KG1 (cell line): ENCODE data around the gene ANO6.
"Not testable (repeated sequence)": the region's sequence is repeated elsewhere in the genome, so short reads cannot be mapped to it uniquely, and the experiment has no call there.

Experiments used
- DNase-seq: peaks from one replicate; lab custom pipeline; 2025; lab: John Stamatoyannopoulos, UW

Gene ANO6

DNA sequence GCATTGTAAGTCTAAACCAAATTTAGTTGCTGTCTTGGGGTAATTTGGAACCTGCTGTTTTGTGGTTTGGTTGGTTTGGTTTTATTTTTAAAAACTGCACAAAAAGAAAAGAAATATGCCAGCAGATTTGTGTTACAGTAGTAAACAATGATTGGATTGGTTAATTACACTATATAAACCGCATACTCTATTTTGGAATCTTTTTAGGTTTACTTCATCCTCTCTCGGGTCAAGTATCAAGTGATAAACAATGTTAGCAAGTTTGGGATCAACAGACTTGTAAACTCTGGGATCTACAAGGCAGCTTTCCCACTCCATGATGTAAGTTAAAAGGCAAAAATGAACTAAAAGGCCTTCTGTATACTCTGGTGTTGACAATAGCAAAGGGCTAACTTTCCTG, 132.4 kb downstream of the ANO6 start:
- no peak for DNase-seq

DNA sequence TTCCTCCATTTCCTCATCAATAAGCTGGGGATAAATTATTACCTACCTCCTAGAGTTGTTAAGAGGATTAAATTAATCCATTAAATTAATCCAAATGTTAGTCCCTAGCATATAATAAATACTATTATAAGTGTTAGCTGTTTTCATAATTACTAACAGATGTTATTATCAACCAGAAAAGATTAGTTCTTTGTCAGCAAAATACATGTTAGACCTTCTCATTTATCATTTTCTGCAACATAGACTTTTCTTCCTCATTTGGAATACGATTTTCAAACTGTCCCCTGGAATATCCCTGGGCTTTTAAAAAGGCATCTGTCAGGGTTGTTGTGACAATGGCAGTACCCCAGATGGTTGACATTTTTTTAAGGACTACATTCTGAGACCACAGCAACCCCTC, 133.1 kb downstream of the ANO6 start:
- DNase-seq, result no peak

DNA sequence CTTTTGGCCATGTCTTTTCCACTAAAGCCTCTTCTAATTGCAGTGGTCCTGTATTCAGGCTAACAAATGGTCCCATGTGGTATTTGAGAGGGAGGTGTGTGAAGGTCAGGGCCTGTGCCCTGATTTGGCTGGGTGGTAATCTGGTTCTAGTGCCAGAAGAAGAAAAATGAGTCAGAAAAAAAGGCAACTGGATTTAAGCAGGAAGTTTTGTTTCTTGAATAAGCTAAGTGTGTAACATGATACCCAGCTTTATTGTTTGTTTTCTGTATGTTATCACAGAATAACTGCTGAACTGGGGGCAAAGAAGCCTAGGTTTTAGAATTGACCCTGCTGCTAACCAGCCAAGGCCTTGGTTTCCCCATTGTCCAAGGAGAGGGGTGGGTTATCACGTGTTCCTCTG, 134.0 kb downstream of the ANO6 start:
- no peak for DNase-seq

DNA sequence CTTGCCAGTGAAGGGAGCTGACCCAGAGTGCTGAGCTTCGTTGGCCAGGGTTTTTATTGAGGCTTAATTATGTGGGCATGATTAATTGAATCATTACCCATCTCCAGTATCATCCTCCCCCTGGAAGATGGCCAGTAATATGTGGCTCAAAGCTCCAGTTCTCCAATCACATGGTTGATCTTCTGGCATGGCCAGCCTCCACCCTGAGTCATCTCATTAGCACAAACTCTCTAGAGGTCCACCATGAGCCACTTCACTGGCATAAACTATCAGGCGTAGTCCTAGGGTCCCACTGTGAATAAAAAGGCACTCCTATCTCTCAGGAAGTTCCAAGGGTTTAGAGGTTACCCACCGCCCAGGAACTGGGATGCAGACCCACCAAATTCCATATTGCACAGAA, 135.0 kb downstream of the ANO6 start:
- no peak for DNase-seq

DNA sequence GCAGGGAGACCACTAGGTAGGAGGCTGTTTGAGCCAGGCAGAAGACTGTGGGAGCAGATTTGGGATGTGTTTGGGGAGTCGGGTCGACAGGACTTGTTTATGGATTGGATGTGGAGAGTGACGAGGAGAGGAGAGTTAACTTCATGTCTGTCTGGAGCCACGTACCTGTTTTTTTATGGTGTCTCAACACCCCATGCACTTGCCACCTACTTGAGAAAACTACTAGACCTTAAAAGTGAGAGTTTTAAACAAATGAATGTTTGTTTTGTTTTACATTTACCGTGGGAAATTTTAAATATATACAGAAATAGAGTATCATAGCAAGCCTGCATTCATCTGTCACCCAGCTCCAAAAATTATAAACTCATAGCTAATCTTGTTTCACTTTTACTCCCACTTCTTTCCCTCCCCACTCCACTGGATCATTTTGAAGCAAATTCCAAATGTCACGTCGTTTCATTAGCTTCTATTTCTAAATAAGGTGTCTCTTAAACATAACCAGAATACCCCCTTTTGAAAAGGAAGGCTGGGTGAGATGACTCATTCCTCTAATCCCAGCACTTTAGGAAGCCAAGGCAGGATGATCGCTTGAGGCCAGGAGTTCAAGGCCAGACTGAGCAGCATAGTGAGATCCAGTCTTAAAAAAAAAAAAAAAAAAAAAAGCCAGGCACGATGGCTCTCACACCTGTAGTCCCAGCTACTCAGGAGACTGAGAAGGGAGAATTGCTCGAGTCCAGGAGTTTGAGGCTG, 136.2 kb downstream of the ANO6 start:
- DNase-seq, result no peak

DNA sequence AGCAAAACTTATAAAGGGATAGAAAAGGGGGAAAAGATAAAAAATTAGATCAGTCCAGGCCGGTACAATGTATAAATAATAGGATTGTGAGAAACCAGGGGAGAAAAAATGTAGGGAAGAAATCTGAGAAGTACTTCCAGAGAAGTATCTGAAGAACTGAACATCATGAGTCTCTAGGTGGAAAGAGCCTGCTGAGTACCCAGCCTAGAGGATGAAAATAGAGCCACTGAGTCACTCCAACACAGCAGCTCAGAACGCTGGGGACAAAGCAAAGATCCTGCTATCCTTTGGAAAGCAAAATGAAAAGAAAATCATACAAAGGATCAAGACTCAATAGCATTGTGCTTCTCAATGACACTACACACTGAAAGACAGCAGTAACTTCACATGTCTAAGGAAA, 138.0 kb downstream of the ANO6 start:
- no peak for DNase-seq

DNA sequence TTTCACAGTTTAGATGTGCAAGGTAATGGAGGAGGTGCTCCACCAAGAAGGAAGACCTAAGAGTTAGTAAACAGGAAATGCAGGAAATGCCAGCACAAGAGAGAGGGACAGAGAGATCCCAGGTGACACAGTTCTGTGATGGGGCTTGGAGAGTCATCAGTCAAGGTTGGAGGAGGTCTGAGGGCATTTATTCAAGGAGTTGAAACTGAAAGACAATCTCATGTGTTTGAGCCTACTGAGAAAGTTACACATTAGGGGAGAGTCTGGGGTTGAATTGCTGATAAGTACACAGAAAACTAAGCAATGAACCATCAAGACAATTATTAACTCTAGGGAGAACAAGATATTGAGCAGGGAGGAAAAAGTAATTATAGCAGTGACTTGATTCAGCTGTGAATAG, 138.5 kb downstream of the ANO6 start:
- DNase-seq, result no peak

DNA sequence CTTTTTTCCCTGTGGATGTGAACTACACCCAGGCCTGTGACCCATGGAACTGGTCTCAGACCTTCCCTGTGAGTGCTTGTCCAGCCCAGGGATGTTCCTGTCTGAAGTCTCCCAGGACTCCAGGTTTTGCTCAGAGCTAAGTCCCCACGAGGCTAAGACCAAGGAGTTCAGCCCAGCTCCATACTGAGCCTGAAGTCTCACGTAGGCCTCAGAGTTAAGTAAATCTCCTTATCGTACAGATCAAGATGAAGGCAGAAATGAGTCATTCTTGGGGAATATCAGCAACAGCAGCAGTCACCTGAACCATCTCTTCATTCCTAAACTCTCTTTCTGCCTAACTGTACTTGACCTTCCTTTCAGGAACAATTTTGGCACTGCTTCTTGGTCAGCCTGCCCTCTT, 139.8 kb downstream of the ANO6 start:
- no peak for DNase-seq

DNA sequence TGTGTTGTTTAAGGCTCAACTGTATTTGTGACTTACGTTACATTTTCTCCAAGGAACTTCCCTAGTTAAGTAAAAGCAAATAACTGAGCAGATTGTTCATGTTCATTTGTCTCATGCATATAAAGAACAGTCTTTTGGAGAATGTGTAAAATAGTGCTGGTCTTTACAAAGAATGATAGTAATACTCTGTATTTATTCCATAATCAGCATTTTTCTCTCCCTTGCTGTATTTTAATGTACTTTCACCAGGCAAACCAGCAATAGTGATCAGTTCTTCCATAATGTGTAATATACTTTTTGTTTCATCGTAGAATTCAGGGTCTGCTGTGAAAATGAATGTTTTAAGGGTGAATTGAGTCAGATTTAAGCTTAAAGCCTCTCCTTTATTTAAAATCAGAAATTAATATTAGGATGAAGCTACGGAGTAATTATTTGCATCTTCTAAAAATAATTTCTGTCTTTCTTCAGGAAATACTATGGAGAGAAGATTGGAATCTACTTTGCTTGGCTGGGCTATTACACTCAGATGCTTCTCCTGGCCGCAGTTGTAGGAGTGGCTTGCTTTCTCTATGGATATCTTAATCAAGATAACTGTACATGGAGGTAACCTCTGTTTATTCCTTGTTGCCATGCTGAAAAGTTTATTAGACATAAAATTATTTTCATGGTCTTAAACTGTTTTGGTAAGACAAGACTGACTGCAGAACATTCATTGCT, 141.1 kb downstream of the ANO6 start:
- DNase-seq, result no peak

DNA sequence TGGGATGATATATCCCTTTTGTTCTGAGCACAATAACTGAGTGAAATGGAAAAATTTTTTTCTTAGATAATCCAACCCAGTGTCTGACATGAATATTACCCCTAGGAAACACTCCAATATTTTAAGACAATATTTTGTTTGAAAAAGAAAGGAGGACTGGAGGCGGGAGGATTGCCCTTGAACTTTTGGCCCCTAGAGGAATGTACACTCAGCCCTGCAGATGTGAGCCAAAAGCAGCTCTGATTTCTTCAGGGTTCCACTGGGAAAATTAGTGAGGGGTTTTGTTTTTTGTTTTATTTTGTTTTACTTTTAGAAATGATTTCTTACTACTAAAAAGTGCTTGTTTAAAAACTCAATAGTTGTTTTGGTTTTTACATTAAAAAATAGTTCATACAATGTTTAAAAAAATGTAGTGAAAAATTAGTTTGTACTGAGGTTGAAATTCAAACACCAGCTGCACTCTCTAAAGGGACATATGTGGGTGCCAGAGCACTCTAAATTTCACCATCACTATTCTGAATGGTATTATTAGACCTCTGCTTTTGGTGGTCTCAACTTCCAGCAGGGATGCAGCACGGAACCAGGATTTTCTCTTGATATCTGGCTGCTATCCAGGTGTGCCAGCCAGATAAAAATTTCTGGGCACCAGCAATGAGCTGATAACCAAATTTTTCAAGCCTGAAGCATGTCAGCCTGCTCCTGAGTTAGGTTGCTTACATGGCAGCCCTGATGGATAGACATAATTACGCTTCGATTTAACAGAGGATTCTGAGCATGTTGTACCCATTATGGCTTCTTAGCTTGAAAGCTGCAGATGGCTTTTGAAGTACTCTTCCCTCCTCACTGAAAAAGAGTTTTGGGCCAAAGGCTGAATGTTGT, 141.9 kb downstream of the ANO6 start:
- no peak for DNase-seq

DNA sequence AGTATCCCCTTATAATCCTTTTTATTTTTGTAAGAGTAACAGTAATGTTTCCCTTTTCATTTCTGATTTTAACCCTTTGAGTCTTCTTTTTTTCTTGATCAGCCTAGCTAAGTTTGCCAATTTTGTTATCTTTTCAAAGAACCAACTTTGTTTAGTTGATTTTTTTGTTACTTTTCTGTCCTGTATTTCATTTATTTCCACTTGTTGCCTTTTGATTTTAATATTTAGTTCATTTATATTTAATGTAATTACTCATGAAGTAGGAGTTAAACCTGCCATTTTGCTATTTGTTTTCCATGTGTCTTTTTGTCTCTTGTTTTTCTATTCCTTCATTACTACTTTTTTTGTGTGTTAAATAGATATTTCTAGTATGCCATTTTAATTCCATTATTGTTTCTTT, 146.4 kb downstream of the ANO6 start:
- no peak for DNase-seq

DNA sequence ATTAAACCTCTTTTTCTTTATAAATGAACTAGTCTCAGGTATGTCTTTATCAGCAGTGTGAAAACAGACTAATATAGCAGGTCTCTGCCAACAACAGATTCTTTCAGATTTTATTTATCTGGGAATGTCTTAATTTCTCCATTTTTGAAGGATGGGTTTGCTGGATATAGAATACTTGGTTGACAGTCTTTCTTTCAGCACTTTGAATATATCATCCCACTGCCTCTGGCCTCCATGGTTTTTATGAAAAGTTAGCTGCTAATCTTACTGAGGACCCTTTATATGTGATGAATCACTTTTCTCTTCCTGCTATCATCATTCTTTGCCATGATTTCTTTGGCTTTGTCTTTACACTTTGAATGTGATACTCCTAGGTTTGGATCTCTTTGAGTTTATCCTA, 148.0 kb downstream of the ANO6 start:
- DNase-seq, result no peak

DNA sequence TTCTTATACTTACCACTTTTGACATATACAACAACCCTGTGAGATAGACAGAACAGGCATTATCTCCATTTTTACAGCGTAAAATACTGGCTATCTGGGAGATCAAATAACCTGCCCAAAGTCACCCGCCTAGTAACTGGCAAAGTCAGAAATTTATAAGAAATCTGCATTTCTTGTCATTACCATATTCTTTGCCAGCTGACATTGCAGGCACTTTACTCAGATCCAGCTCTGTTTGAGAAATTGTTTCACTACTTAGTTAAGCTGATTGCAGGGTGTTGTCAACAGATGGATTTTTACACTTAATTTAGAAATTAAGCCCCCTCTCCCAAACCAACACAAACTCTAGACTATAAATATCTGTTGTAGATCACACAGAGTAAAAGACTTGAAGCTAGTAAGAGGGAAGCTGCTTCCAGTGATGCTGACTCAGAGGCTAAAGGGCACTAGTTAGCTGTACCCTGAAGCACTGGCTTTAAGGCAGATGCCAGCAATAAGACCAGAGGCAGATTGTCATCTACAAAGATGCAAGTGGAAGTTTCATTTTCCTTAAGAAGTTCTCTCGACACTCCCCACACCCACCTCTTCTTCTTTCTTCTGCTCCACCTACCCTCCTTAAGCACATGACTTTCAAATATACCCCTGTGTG, 153.1 kb downstream of the ANO6 start:
- no peak for DNase-seq

DNA sequence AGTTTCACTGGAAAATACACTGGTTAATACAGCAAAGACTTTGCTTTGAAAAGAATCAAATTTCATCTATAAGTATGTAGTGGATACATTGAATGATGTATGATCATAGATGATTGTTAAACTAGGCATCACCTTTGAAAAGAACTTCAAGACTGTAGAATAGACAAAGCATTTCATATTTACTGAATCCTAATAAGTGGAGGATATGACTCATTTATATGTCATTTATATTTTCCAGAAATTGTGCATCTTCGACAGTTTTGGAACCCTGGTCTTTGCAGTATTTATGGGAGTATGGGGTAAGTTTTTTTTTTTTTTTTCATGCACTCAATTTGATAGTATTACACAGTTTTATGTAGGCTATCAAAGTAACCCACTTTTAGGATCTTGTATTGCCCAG, 161.9 kb downstream of the ANO6 start:
- DNase-seq, result no peak

DNA sequence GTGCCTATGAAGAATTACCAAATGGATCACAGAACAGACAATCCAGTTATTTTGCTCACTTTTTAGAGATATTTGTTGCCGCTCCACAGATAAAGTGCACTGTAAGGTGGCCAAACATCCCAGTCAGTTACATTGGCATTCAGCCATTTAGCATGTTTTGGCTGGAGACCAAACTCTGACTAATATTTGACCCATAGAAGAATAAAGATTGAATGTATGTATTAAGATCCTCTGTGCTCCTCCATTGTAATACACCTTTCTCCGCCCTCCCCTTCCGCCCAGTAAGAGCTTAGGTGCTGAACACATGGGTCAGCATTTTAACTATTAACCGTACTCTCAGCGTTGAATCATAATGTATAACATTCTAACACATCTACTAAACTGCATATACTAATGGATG, 163.4 kb downstream of the ANO6 start:
- no peak for DNase-seq

DNA sequence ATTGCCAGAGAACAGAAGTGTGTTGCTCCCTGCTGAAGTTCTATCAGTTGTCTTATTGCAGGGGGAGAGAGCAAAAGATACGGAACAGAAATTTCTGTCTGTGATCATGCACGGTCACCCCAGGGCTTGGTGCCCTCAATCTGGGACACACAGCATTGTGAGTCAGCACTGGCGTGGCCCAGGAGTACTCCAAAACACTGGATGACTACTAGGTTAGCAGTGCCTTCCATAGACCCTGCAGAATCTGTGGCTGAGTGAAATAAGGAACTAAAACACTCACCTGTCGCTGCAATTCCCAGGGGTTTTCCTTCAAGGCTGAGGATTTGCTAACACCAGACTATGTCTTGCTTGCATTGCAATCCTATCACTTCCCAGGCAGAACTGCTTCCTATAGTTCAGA, 165.5 kb downstream of the ANO6 start:
- DNase-seq, result no peak

DNA sequence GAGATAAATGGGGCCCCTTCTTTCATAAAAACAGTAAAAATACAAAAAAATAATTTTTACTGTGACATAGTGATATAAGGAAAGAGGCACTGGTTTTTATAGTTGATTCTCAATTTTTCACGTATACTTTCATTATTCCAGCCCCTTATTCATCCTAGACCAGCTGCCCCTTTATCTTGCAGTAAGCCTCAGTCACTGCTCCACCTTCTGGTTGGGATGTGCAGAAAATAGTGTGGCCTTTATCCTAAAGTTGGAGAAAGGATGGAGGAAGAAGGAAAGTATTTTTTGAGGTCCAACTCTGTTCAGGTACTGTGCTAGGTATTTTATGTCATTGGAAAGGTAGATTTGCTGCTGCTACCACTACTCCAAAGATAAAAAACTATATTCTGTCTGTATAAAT, 172.7 kb downstream of the ANO6 start:
- DNase-seq, result no peak

DNA sequence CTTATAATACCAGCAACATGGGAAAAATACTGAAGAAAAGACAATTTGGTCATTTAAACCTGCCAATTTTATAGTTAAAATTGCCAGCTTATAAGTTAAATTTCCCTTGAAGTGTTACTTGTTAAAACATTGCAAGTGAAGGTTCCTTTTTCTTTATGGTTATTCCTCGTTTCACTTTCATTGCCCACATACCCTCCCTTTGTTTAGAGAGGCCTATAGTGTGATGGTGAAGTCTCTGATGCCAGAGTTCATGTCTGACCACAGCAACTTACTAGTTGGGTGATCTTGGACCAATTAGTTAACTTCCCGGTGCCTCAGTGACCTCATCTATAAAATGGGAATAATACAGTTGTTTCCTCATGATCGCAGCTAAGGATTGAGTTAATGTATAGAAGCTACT, 173.5 kb downstream of the ANO6 start:
- DNase-seq, result no peak

DNA sequence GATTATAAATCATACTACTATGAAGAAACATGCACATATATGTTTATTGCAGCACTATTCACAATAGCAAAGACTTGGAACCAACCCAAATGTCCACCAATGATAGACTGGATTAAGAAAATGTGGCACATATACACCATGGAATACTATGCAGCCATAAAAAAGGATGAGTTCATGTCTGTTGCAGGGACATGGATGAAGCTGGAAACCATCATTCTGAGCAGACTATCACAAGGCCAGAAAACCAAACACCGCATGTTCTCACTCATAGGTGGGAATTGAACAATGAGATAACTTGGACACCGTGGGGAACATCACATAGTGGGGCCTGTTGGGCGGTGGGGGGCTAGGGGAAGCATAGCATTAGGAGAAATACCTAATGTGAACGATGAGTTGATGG, 181.6 kb downstream of the ANO6 start:
- DNase-seq, result not testable (repeated sequence)

DNA sequence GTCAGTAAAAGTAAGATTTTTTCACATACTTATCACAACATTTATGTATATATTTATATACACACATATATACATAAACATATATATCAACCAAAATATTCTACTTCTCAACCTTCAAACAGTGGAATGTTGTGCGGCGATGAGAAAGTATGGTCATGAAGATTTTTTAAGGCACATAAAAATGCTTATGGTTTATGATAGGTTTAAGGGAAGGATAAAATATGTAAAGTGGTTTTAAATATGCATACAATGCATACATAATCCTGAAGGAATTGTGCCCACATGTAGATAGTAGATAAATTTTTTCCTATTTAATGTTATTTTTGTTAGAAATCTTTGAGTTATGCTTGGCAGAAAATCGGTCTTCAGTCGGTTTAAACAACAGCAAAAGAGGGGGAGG, 182.7 kb downstream of the ANO6 start:
- DNase-seq, result no peak

DNA sequence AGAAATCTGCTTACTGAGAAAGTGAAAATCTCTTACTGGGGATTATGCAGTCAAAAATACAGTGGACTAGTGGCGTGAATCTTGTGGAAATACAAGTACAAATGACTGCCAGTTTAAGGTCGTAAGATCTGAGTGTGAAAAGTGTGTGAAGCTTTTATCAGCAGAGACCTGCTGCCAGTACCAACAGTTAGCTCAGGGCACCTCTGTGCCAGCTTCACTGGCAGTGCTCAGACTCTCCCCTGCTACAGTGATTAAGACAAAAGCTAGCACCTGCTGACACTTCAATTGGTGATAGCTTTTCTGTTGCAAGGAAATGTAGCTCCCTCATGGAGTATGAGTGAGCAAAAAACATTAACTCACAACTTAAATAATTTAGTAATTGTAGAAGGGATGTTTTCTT, 185.1 kb downstream of the ANO6 start:
- DNase-seq, result no peak

DNA sequence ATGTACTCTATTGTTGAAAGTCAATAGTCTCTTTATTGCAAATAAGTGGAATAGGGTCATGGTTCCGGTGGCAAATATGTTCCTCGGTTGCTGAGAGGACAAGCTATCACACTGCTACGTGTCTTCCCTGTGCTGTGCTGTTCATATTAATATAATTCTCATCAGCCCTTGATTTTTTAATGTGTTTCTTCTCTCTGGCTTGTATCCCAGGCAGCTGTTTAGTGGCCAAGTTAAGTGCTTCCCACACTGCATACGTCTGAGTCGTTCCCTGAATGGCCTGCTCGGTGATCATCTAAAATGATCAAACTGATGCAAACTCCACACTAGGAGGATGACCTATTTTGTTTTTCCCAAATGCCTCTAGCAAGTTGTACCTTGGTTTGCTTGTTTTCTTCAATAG, 186.4 kb downstream of the ANO6 start:
- DNase-seq, result no peak
